IPS DF 4.7 (cell line): Measurements from ENCODE around the gene PCDHGA7.
"Not testable (repeated sequence)": the region's sequence is repeated elsewhere in the genome, so short reads cannot be mapped to it uniquely, and the experiment has no call there.

ENCODE experiments used
- DNase-seq: peaks from one replicate; pipeline ENCODE4 v3.0.0-alpha.2; 2013; ENCODE audit warnings: low spot score; ENCODE audit errors: extremely low read depth

The PCDHGA7 gene

GRCh38 chr5:141430332-141431113 lies 48.0 kb downstream of the PCDHGA7 start, which contains the start of gene PCDHGA12:
PCDHGA12 (plus strand) TSS chr5:141430507; CDS start chr5:141430760, 253 bp downstream.
- no peak for DNase-seq

DNA sequence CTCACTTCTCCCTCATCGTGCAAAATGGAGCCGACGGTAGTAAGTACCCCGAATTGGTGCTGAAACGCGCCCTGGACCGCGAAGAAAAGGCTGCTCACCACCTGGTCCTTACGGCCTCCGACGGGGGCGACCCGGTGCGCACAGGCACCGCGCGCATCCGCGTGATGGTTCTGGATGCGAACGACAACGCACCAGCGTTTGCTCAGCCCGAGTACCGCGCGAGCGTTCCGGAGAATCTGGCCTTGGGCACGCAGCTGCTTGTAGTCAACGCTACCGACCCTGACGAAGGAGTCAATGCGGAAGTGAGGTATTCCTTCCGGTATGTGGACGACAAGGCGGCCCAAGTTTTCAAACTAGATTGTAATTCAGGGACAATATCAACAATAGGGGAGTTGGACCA lies 48.7 kb downstream of the PCDHGA7 start:
- DNase-seq = no peak

DNA sequence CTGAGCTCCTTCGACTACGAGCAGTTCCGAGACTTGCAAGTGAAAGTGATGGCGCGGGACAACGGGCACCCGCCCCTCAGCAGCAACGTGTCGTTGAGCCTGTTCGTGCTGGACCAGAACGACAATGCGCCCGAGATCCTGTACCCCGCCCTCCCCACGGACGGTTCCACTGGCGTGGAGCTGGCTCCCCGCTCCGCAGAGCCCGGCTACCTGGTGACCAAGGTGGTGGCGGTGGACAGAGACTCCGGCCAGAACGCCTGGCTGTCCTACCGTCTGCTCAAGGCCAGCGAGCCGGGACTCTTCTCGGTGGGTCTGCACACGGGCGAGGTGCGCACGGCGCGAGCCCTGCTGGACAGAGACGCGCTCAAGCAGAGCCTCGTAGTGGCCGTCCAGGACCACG lies 49.8 kb downstream of the PCDHGA7 start:
- DNase-seq = not testable (repeated sequence)

DNA sequence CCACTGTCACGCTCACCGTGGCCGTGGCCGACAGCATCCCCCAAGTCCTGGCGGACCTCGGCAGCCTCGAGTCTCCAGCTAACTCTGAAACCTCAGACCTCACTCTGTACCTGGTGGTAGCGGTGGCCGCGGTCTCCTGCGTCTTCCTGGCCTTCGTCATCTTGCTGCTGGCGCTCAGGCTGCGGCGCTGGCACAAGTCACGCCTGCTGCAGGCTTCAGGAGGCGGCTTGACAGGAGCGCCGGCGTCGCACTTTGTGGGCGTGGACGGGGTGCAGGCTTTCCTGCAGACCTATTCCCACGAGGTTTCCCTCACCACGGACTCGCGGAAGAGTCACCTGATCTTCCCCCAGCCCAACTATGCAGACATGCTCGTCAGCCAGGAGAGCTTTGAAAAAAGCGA lies 50.2 kb downstream of the PCDHGA7 start:
- not testable (repeated sequence) for DNase-seq

- no peak for DNase-seq
Measured at GRCh38 chr5:141434006-141434405, 51.5 kb downstream of the PCDHGA7 start.
